Fibroblast of lung (primary cell): Measurements from ENCODE around the gene TRIM71. TPM values are rescaled to one million over a fixed set of nuclear protein-coding genes. Genes with fewer than 3 reads are reported as not detected.

Experiments used
- DNase-seq, 2 donors: peaks; one replicate each; pipeline versions ENCODE4 v3.0.0 to v3.0.0-alpha.2; 2010; ENCODE audit warnings: low read depth in 2 of 2
- H2AFZ ChIP-seq: 2 replicates; pipeline ENCODE4 v1.5.1; 2012; ENCODE audit warnings: low read length, control low read depth, inconsistent platforms
- H3K27ac ChIP-seq: 2 replicates; pipeline ENCODE4 v1.5.1; 2011; ENCODE audit warnings: low read length, control low read depth; ENCODE audit not compliant: insufficient read depth
- H3K27me3 ChIP-seq: 2 replicates; pipeline ENCODE4 v1.5.1; 2011; ENCODE audit warnings: mild to moderate bottlenecking, low read length; ENCODE audit not compliant: control insufficient read depth, insufficient read depth
- H3K36me3 ChIP-seq: 2 replicates; pipeline ENCODE4 v1.5.1; 2011; ENCODE audit warnings: low read length; ENCODE audit not compliant: control insufficient read depth, insufficient read depth
- H3K4me1 ChIP-seq: 2 replicates; pipeline ENCODE4 v1.5.1; 2011; ENCODE audit warnings: low read length; ENCODE audit not compliant: control insufficient read depth, insufficient read depth; ENCODE audit errors: extremely low read depth
- H3K4me2 ChIP-seq: 2 replicates; pipeline ENCODE4 v1.5.1; 2011; ENCODE audit warnings: low read length, control low read depth; ENCODE audit not compliant: insufficient read depth; ENCODE audit errors: extremely low read depth
- H3K4me3 ChIP-seq, 4 experiments: fragments of 200-600 bp in 1 of 4; sonication (generic) in 1 of 4; replicated peaks in 1 of 4; 2 replicates each; pipeline ENCODE4 v1.5.1; 2011 to 2016; ENCODE audit warnings: low read length in 4 of 4, low read depth in 3 of 4, mild to moderate bottlenecking in 3 of 4, control low read depth in 2 of 4, inconsistent platforms in 1 of 4, mixed read lengths in 1 of 4; ENCODE audit not compliant: insufficient read depth in 1 of 4; ENCODE audit errors: control extremely low read depth in 1 of 4
- H3K79me2 ChIP-seq: 2 replicates; pipeline ENCODE4 v1.5.1; 2012; ENCODE audit warnings: mild to moderate bottlenecking, low read length, inconsistent platforms; ENCODE audit not compliant: control insufficient read depth, insufficient read depth
- H3K9ac ChIP-seq: 2 replicates; pipeline ENCODE4 v1.5.1; 2011; ENCODE audit warnings: mild to moderate bottlenecking, low read length, control low read depth; ENCODE audit not compliant: insufficient read depth
- H3K9me3 ChIP-seq: 2 replicates; pipeline ENCODE4 v1.5.1; 2012; ENCODE audit warnings: low read depth, low read length; ENCODE audit not compliant: control insufficient read depth, insufficient read depth
- H4K20me1 ChIP-seq: 2 replicates; pipeline ENCODE4 v1.5.1; 2011; ENCODE audit warnings: low read length; ENCODE audit not compliant: control insufficient read depth, insufficient read depth; ENCODE audit errors: extremely low read depth
- CTCF ChIP-seq, 2 donors: IDR thresholded peaks in 1 of 2; conservative IDR thresholded peaks in 1 of 2; 1 replicate in 1 of 2; 2 replicates in 1 of 2; pipeline ENCODE4 v1.5.1; 2011 to 2012; ENCODE audit warnings: low read length in 2 of 2, control low read depth in 1 of 2, inconsistent platforms in 1 of 2, low read depth in 1 of 2, mild to moderate bottlenecking in 1 of 2
- EZH2 ChIP-seq: IDR thresholded peaks from 2 replicates; pipeline ENCODE4 v1.5.1; 2012; ENCODE audit warnings: low read length, control low read depth, mild to moderate bottlenecking; ENCODE audit errors: missing control alignments
- polyA plus RNA-seq, 2 donors: library from polyadenylated mRNA; depleted of rRNA in 1 of 2; stranded (reverse) in 1 of 2; unstranded in 1 of 2; fragments of >200 nt; gene quantifications; 2 replicates each; pipeline ENCODE4 v1.2.1, GENCODE V29; 2011 to 2012; ENCODE audit warnings: missing spikeins in 1 of 2
- total RNA-seq: library from RNA; depleted of rRNA; stranded (reverse); fragments of >200 nt; gene quantifications from 2 replicates; pipeline ENCODE4 v1.2.1, GENCODE V29; 2014

Gene TRIM71
- total and polyA plus RNA-seq, 2 donors (not counting 1 experiment from before 2014, with no cell fraction given), result under 0.01 to 0.02 TPM

- H3K27me3 ChIP-seq, result peaks cover 7% of the 10 kb centered on the region
- no peak overlapping the region for H3K4me3 ChIP-seq
- no peak for DNase-seq
- H2AFZ ChIP-seq, result no peak overlapping the region
- TF ChIP-seq CTCF (conservative IDR thresholded peaks at IDR 0.05 in 1 of 2, IDR thresholded peaks at IDR 0.05 in 1 of 2; ENCODE audit: low read depth in 1 of 2, low read length in 2 of 2), result no peak
- no peak for TF ChIP-seq EZH2
- H3K36me3 ChIP-seq, result no peaks in the 10 kb centered on the region
- no peaks in the 10 kb centered on the region for H3K9me3 ChIP-seq
- no peaks in the 10 kb centered on the region for H3K4me1 ChIP-seq
- no peak overlapping the region for H3K4me2 ChIP-seq
- no peak overlapping the region for H3K9ac ChIP-seq
- H3K27ac ChIP-seq, result no peak overlapping the region
- no peaks in the 10 kb centered on the region for H3K79me2 ChIP-seq
- H4K20me1 ChIP-seq, result no peaks in the 10 kb centered on the region
Measured at GRCh38 chr3:32890420-32891276, 72.9 kb downstream of the TRIM71 start.

- no peak for DNase-seq
- Histone ChIP-seq H3K9ac (no peak overlapping the region), H3K4me1 (no peaks in the 10 kb centered on the region), H3K27ac (no peak overlapping the region), H4K20me1 (no peaks in the 10 kb centered on the region), H3K27me3 (peaks cover 8% of the 10 kb centered on the region), H3K79me2 (no peaks in the 10 kb centered on the region), H3K4me3 (no peak overlapping the region), H3K4me2 (no peak overlapping the region), H3K36me3 (no peaks in the 10 kb centered on the region), H2AFZ (no peak overlapping the region), H3K9me3 (no peaks in the 10 kb centered on the region)
- TF ChIP-seq CTCF (conservative IDR thresholded peaks at IDR 0.05 in 1 of 2, IDR thresholded peaks at IDR 0.05 in 1 of 2; ENCODE audit: low read depth in 1 of 2, low read length in 2 of 2) (no peak), EZH2 (no peak)
Measured at GRCh38 chr3:32891365-32891764, 73.6 kb downstream of the TRIM71 start.

GRCh38 chr3:32892625-32893598, 75.1 kb downstream of the TRIM71 start:
- Histone ChIP-seq H3K27ac (no peak overlapping the region), H3K4me3 (no peak overlapping the region), H2AFZ (no peak overlapping the region), H3K4me2 (no peak overlapping the region), H3K9me3 (no peaks in the 10 kb centered on the region), H3K27me3 (peaks cover 10% of the 10 kb centered on the region), H3K9ac (no peak overlapping the region), H3K4me1 (no peaks in the 10 kb centered on the region), H4K20me1 (no peaks in the 10 kb centered on the region), H3K36me3 (no peaks in the 10 kb centered on the region), H3K79me2 (no peaks in the 10 kb centered on the region)
- DNase-seq, result no peak
- TF ChIP-seq EZH2, result no peak
- TF ChIP-seq CTCF (conservative IDR thresholded peaks at IDR 0.05 in 1 of 2, IDR thresholded peaks at IDR 0.05 in 1 of 2; ENCODE audit: low read depth in 1 of 2, low read length in 2 of 2), result no peak
